Measurements from ENCODE around the gene SSRP1.

SSRP1 gene

DNA sequence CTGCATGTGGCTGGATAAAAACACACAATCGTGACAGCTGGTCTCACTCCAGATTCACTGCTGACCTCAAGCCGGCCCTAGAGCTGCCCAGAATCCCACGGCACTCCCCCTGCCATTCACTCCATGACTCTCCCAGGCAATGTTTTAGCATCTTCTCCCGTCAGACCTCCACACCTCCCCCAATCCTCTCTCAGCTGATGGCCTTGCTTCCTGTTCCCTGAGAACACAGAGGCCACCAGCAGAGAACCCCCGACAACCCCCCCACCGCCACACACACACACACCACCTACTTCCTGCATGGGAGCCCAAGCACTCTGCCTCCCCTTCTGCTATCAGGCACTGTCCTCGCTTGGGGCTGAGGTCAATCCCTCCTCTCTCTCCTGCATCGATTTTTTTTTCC, 20.2 kb downstream of the SSRP1 start:
- DNase-seq, result peak; percentile 64

DNA sequence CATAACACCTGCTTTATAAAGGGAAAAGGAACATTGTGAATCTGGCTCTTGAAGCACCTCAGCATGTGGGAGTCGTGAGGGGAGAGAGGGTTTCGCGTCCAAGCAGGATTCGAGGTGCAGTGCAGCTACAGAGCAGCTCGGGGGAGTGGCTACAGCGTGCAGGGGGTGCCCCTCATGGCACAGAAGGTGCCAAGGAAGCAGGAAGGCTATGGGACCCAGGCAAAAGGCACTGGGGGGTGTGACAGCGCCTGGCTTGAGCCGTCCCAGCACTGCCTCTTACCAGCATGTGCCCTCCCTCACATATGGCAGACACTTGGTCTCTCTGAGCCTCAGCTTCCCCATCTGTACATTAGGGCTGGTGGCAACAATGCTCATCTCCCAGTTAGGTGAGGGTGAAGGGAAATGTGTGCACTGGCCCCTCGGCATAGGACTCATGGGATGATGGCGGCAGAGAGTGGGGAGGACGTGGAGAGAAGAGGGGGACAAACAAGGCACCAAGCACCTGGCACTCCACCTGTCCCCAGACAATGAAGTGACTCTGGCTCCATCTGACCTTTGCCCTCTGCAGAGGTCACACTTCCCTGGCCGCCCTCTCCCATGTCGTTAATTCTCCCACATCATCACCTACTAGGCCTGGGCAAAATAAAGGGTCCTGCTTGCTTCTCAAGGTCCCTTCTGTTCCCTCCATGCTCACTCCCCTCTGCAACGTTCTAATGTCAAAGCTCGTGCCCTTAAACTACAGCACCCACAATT, 21.3 kb downstream of the SSRP1 start:
- DNase-seq, result no peak

DNA sequence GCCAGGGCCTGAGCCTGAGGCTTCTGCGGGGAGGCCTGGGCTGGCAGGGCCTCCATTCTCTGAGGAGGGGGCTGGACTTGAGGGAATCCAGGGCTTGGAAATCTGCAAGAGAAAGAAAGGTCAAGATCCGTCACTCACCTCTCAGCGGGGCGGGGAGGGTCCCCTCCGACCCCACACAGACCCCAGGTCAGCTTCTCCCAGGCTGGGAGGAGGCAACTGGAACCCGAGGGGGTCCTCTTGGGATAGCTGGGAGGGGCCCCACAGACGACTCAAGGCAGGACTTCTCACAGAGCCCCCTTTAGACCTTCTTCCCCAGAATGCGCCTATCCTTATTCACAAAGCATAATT, 21.9 kb downstream of the SSRP1 start:
- no peak for DNase-seq

DNA sequence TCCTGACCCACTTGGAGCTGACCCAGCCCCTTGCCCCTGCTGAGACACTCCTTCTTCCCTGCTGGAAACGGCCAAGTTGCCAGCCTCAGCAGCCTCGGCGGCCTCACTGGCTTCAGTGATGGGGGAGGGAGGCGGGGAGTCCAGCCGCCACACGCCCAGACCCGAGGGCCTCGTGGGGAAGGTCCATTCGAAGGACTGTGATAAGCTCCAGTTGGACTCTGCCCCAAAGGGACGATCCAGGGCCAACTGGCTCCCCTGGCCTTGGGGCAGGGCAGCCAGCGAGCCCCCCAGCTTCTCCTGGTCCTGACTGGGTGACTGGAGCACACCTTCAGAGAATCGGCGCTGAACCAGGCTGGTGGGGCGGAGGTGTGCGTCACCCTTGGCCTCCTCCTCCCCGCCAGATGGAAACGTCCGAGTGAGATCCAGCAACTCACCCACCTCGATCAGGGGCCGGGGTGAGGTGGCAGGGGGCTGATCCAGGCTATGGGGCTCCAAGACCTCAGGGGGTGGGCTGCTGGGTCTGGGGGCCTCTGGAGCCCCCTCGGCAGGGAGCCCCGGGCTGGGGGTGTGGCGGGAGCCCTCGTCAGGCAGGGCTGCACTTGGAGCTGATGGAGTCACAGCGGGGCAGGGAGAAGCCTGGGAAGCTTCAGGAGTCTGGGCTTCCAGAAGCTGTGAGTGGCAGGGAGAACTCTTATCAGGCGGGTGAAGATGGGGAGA, 22.5 kb downstream of the SSRP1 start:
- DNase-seq, result no peak

DNA sequence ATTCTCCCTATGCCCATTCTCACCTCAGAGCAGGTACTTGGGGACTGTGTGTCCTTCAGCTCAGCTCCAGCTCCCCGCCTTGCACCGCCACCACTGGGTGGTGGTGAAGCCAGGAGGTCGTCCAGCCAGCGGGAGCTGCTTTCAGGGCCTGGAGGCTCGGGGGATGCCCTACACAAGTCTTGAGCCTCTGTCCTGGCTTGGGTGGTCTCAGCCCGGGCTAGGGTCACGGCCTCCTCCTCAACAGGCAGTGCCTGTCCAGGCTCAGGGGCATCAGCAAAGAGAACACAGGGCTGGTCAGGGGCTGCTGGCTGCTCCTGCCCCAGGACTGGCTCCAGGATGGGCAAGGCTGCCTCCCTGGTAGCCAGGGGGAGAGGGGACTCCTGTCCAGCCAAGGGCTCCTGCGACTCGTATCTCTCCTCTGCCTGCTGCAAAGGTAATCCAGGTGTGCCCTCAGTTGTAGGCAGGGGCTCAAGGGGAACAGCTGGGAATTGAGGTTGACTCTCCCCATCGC, 23.1 kb downstream of the SSRP1 start:
- no peak for DNase-seq

DNA sequence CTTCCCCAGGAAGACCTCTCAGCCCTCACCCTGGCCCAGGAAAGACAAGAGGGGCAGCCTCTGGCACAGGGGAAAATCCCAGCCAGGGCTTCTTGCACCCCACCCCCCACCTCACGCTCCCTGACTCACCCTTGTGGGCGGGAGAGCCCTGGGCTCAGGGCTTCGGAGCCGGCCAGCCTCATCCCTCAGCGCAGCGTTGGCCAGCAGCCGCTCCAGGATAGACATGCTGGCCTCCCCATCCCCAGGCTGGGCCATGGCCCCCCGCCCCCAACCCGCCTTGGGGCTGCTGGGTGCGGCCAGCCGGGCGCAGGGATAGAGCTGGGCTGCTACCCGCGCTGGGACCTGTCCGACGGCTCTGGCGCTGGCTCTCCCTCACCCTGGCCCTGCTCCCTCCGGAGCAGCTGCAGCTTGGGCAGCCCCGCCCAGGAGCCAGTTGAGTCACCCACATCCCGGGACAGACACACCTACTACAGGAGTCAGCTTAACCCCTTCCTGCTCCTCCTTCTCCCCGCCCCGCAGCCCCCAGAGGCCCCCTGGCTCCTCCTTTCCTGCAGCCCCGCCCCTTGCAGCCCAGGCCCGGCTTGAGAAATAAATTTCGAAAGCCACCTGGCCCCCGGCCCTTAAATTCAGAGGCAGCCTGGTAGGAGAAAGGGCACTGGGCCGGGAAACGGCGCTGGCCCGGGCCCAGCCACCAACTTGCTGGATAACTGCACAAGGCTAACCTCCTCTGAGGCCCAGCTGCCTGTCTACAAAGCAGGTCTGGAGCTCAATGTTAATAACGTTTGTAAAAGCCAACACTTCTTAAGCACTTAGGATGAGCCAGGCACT, 24.4 kb downstream of the SSRP1 start:
- peak; percentile 97 for DNase-seq

DNA sequence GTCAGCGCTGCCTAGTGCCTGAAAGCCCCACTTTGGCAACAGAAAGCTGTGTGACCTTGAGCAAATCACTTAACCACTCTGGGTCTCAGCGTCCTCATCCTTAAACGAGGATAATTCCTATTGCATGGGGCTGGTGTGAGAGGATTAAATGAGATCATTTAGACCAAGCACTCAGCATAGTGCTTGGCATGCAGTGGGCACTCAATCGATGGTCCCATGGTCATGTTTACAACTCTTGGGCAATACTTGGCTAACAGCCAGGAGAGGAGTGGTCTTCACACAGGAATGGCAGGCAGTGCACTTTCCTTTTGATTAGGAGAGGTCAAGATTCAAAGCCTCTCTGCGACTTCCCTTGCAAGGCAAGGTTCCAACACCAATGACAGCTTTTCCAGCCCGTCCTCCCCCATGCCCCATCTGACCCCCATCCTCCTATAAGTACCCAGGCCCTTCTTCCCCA, 25.0 kb downstream of the SSRP1 start:
- DNase-seq, result peak; percentile 17

DNA sequence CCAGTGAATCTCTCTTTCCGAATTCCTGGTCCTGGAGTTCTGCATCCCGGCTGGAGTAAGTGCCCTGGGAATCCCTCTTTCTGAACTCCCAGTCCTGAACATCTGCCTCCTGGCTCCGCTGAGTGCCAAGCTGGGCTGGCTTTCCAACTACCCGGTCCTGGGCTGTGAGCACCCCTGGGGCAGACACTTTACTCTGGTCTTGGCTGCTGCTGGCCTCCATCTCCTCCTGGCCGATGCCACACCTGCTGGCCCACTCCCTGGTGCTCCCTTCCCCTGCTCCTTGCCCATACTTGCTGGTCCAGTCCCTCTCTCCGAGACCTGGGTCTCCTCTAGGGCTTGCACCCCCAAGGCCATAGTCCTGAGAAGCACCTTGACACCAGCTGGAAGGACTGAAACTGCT, 25.6 kb downstream of the SSRP1 start:
- no peak for DNase-seq

DNA sequence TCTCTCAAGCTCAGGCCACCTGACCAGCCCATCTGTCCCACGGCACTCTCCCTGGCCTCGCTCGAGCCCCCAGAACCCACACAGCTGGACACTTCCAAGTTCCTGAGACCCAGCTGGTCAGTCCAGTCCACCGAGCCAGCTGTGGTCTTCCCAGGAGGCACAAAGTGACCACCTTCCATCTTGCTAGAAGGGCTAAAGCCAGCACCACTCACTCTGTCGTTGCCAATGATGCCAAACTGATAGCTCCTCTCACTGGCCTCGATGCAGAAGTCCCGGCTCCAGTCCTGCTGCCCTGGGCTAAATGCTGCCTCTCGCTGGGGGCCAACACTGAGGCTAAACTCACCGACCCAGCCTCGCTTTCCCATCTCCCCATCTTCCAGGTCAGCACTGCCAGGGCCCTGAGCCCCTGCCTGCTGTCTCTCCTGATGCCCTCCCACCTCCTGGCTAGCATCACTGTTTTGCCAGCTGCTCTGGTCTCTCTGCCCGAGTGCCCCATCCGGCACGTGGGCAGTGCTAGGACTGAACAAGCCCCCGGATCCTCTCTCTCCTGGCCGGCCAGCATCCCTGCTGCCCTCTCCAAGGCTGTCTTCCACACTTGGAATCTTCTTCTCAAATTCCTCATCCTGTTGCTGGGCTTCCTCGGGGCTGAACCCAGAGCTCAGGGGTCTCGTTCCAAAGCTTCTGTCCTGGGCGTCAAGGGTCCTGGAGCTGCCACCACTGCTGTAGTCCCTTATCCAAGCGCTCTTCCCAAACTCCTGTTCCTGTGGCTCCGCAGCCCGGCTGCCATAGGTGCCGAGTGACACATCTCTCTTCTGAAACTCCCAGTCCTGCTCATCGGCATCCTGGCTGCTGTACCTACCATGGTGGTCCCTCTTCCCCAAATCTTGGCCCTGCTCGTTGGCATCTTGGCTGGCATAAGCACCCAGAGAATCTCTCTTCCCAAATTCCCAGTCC, 26.3 kb downstream of the SSRP1 start:
- no peak for DNase-seq

DNA sequence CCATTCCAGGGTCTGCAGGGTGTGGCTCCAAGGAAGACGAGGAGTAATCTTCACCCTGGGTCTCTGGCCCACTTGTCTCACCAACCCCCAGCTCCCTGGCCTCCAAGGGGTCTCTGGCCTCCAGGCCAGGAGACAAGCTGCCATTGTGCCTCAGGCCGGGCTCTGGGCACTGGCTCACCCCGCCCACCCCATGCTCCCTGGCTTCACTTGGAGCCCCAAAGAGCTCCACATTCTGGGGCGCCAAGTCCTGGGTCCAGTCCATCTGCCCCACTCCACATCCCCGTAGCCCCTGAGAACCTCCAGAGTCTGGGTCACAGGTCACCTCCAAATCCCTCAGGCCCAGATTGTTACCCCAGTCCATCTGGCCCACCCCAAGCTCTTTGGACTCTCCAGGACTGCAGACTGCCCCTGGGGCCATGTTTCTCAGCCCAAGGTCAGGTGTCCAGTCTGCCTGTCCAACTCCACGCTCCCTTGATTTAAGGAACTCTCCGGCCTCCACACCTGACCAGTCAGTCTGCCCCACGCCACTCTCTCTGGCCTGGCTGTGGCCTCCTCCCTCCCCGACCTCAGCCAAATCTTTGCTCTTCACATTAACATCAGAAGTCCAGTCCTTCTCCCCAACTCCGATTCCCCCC, 27.1 kb downstream of the SSRP1 start:
- no peak for DNase-seq

DNA sequence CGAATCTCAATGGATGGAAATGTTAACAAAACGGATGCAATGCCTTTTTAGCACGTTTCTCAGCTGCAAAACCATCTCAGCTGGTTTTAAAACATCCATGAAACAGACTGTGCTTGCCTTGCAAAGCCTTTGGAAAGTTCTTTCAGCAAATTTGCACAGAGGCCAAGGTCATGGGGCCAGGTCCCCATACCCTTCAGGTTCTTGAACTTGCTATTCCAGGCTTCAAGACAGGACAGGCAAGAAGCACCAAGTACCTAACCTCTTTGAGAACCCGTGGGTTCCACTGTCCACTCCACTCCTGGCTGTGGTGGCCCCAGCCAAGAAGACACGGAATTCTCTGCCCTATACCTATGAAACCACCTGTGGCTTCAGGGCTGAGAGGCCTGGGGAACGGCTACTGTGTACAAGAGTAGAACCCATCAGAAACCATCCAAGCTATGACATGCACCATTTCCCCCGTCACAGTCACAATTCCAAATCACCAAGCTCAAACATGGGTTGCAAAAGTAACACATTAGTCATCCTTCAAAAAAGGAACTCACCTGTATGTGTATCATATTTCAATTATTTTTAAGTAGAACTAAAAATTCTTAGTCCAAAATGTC, 27.9 kb downstream of the SSRP1 start:
- DNase-seq, result no peak

DNA sequence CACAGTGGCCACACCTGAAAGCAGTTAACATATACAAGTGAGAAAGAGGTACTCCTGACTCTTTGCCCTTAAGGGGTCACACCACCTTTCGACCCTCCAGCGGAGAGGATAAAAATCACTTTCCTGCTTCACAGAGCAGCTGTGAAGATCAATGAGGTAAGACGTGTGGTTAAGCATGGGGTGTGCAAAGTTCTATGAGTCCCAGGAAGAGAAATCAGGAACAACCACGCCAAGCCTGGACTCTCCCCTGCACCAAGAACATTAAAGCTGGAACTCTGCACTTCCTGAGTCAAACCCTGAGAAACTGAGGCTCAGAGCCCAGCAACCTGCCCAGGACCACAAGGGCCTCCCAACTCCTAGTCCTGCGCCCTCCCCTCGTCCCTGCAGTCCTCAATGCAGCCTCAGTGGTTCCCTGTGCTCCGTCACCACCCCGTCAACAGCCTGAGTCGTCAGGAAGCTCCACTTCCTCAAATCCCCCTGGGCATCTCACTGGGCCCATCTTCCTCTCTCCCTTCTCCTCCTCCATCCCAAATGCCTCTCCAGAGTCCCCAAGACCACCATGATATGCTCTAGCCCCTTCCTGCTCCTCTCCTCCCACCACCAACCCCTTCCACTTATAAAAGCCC, 28.6 kb downstream of the SSRP1 start:
- no peak for DNase-seq

DNA sequence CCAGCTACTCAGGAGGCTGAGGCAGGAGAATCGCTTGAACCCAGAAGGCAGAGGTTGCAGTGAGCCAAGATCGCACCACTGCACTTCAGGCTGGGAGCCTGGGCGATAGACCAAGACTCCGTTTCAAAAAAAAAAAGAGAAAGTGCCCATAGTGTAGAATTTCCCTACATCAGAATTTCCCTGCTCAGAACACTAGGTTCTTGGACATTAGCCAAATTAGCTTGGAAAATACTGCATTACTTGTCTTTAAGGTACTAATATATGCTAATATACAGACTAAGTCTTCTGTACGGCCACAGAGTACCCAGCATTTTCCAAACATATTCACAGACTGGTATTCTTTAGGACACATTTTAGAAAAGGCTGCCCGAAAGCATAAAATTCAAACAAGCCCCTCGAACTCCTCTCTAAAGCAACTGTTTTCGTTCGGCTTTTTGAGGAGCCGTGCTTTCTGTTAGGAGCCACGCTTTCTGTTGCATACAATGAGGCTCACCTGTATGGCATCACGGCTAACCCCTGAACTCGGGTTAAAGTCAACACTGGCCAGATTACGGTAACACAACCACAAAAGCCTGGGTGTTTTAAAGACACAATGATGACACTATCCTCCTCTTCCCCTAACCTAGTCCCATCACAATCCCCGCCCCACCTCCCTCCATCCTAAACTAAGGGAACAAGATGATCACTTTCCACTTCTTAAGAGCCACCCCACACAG, 29.4 kb downstream of the SSRP1 start:
- DNase-seq, result no peak

DNA sequence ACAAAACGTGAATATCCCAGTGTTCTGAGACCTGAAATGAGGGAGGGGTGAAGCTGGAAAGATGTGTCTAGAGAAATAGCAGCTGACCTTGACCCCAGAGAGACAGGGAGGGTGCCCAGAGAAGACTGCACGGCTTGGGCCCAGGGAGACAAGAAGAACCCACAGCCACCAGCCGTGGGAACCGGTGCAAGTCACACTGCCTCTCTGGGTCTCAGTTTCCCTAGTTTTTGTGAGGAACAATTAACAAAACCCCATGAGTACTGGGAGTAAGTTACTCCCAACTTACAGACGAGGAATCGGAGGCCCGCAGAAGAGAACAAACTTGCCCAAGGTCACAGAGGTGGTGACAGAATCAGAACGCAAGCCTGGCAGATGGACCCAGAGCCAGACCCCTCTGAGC, 30.2 kb downstream of the SSRP1 start:
- DNase-seq, result no peak

DNA sequence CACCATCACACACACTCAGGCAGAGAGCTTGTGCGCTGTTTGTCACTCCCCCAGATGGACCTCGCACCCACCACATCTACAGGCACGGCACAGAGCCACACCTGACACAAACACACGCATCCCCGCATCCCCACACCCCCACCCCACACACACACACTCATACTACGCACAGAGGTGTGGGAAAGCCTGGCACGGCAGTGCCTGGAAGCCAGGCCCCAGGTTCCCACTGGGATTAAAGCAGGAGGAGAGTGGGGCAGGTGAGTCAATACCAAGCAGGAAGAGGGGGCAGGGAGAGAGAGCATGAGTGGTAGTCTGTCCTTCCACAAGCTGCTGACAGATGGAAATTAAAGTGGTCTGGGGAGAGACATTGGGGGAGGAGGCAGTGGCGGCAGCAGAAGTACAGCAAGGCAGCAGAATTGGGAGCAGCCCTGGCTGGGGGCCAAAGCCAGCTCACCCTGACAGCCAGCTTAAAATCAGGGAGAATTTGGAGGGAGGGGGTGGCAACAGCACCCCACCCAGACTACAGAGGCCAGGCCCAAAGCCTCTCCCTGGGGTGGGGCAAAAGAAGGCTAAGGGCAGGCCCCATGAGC, 31.6 kb downstream of the SSRP1 start:
- peak; percentile 68 for DNase-seq

DNA sequence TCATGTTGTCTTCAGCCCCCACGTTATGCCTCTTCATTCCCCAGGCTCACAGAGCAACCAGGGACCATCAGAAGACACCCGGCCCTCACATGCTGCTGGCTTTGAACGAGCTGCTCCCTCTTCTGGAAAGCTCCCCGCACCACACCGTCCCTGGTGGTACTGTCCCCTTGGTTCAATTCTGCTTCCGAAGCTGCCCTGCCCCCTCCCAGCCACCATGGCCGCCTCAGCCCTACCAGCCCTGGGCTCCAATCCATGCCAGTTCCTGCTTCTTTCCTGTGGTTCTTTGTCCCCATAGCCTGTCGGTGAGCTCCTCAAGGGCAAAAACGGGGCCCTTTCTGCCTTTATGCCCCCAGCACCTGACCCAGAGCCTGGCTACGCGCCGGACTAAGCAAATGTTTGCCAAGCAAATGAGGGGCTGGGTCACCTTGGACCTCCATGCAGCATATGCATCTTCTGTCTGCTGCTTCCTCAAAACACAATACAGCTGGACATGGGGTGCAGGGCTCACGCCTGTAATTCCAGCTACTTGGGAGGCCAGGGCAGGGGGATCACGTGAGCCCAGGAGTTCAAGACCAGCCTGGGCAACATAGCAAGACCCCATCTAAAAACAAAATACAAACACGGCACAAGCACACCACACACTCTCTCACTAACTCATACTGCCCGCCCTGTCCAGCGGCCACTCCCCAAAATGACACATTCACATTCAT, 32.3 kb downstream of the SSRP1 start:
- DNase-seq, result no peak

DNA sequence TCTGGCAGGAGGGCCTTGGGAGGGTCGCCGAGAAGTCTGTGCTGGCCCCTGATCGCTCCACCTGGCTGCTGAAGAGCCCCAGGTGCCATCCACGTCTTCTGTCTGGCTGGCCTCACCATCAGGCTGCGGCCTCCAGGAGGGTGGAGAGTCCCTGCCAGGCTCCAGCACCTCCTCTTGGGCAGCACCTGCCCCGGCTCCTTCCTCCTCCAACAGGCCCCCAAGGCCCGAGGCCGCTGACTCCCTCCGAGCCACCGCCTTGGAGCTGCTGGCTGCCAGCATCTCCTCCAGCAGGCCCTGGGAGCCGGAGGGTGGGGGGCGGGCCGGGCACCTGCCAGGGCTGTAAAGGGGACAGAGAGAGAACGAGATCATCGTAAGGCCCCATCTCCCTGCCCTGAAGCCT, 33.2 kb downstream of the SSRP1 start:
- no peak for DNase-seq

DNA sequence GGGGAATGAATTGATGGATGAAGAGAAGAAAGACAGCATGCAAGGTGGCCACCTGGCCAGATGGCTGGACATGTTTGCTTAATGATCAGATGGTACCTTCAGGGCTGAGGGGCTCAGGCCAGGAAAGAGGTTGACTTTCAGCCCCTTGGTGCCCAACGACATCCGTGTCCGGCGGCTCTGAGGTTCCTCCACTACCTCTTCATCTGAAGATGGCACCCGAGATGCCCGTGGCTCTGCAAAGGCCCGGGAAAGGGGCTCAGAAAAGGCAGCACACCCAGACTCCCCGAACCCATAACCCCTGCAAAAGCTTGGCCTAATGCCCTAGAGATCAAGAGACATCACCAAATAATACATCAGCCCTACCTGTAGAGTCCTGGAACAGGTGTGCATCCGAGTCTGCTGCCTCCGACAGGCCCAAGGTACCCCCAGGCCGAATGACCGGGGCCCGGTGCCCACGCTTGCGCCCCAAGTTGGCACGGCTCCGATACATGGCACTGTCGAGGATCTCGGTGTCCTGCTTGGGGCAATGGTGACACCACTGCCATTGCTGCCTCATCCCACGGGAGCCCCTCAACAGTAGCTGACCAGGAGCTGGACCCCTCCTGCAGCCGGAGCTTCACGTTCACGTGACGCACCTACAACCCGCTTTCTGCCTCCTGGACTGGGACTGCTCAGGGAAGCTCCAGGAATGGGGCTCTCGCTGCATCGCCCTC, 33.8 kb downstream of the SSRP1 start:
- DNase-seq, result no peak
